Measurements from ENCODE around the gene OPN4. TPM values are rescaled to one million over a fixed set of nuclear protein-coding genes. Genes with fewer than 3 reads are reported as not detected.

The OPN4 gene
- total RNA-seq, 1 donor from 2014 or later, result not detected

GRCh38 chr10:86661161-86662025, 7.0 kb downstream of the OPN4 start:
- Histone ChIP-seq H3K27ac (ENCODE audit: low read depth, low read length) (no peak overlapping the region), H3K79me2 (ENCODE audit: insufficient read depth, low read length) (no peaks in the 10 kb centered on the region), H3K4me1 (ENCODE audit: insufficient read depth, low read length) (no peaks in the 10 kb centered on the region), H3K4me2 (ENCODE audit: low read length) (no peak overlapping the region), H3K4me3 (ENCODE audit: insufficient read depth, low read depth, low read length) (no peak overlapping the region), H3K27me3 (ENCODE audit: insufficient read depth, low read length) (no peaks in the 10 kb centered on the region), H2AFZ (ENCODE audit: low read depth, low read length) (no peak overlapping the region), H3K9ac (ENCODE audit: low read length) (no peak overlapping the region), H4K20me1 (ENCODE audit: insufficient read depth, low read length) (no peaks in the 10 kb centered on the region), H3K36me3 (ENCODE audit: insufficient read depth, low read length) (no peaks in the 10 kb centered on the region), H3K9me3 (ENCODE audit: insufficient read depth, low read depth, low read length) (no peaks in the 10 kb centered on the region)
- H3K4me1 Mint-ChIP-seq (ENCODE audit: low read depth, unreplicated experiment), result peaks cover 13% of the 10 kb centered on the region
- FAIRE-seq (no peak), DNase-seq (ENCODE audit: low read depth) (no peak)
- peaks cover 1% of the 10 kb centered on the region for H3K36me3 Mint-ChIP-seq (ENCODE audit: low read depth, unreplicated experiment)
- no peak overlapping the region for H3K4me3 Mint-ChIP-seq (ENCODE audit: unreplicated experiment)
- H3K27ac Mint-ChIP-seq (ENCODE audit: unreplicated experiment), result no peak overlapping the region
- no peak for TF ChIP-seq CTCF (IDR thresholded peaks at IDR 0.05; ENCODE audit: insufficient read depth, low read depth, low read length)
- no peak for TF ChIP-seq EZH2 (IDR thresholded peaks at IDR 0.05; ENCODE audit: insufficient read depth, low read length)
- peaks cover 26% of the 10 kb centered on the region for H3K27me3 Mint-ChIP-seq (ENCODE audit: low read depth, unreplicated experiment)
- H3K9me3 Mint-ChIP-seq (ENCODE audit: unreplicated experiment), result peaks cover 2% of the 10 kb centered on the region

DNA sequence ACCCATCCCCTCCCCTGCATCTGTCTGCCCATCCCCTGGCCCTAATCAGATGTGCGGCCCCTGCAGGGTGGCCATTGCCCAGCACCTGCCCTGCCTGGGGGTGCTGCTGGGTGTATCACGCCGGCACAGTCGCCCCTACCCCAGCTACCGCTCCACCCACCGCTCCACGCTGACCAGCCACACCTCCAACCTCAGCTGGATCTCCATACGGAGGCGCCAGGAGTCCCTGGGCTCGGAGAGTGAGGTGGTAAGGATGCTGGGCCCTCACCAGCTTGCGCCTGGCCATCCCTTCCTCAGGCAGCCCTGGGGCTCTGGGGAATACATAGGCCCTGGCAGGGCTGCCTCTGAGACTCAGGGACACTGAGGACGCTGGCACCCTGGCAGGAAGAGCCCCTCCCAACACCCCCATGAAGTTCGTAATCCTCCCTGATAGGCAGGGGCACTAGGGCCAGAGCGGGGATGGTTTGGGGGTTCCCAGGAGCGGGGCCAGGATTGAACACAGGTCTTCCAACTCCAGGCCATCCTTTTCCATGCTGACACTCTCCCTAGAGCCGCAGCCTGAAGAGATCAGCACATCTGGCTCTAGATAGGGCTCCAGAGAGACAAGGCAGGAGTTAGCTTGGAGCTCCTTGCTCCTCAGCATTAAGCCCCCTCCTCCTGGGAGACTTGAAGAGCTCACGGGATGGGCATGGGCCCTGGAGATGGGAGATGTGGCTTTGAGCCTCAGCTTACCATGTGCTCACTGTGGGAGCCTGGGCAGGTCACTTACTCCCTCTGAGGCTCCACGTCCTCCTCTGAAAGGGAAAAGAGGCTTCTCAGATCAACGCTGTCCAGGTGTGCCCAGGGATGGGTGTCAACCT, 8.1 kb downstream of the OPN4 start:
- H2AFZ ChIP-seq (ENCODE audit: low read depth, low read length), result no peak overlapping the region
- no peak for TF ChIP-seq EZH2 (IDR thresholded peaks at IDR 0.05; ENCODE audit: insufficient read depth, low read length)
- no peak for TF ChIP-seq CTCF (IDR thresholded peaks at IDR 0.05; ENCODE audit: insufficient read depth, low read depth, low read length)
- Mint-ChIP-seq H3K27ac (ENCODE audit: unreplicated experiment) (no peak overlapping the region), H3K9me3 (ENCODE audit: unreplicated experiment) (peaks cover 2% of the 10 kb centered on the region), H3K4me1 (ENCODE audit: low read depth, unreplicated experiment) (peaks cover 10% of the 10 kb centered on the region), H3K4me3 (ENCODE audit: unreplicated experiment) (no peak overlapping the region), H3K27me3 (ENCODE audit: low read depth, unreplicated experiment) (peaks cover 24% of the 10 kb centered on the region), H3K36me3 (ENCODE audit: low read depth, unreplicated experiment) (no peaks in the 10 kb centered on the region)
- no peaks in the 10 kb centered on the region for H3K9me3 ChIP-seq (ENCODE audit: insufficient read depth, low read depth, low read length)
- no peak for FAIRE-seq
- H4K20me1 ChIP-seq (ENCODE audit: insufficient read depth, low read length), result no peaks in the 10 kb centered on the region
- no peaks in the 10 kb centered on the region for H3K27me3 ChIP-seq (ENCODE audit: insufficient read depth, low read length)
- no peak overlapping the region for H3K9ac ChIP-seq (ENCODE audit: low read length)
- H3K4me3 ChIP-seq (ENCODE audit: insufficient read depth, low read depth, low read length), result no peak overlapping the region
- no peak overlapping the region for H3K4me2 ChIP-seq (ENCODE audit: low read length)
- no peaks in the 10 kb centered on the region for H3K36me3 ChIP-seq (ENCODE audit: insufficient read depth, low read length)
- no peaks in the 10 kb centered on the region for H3K79me2 ChIP-seq (ENCODE audit: insufficient read depth, low read length)
- no peaks in the 10 kb centered on the region for H3K4me1 ChIP-seq (ENCODE audit: insufficient read depth, low read length)
- no peak overlapping the region for H3K27ac ChIP-seq (ENCODE audit: low read depth, low read length)
- no peak for DNase-seq (ENCODE audit: low read depth)

Measured in astrocyte (in vitro differentiated cells and primary cell).